ENCODE results near the gene ZNF496. TPM values are rescaled to one million over a fixed set of nuclear protein-coding genes. Genes with fewer than 3 reads are reported as not detected.

The ZNF496 gene
- total and polyA plus RNA-seq, 9 of the 15 experiments (the other 6 are each of a cell fraction or from before 2014, with no cell fraction given): 4.3 to 54.0 (median 31.3) TPM

GRCh38 chr1:247291833-247292561 is 39.7 kb downstream of the ZNF496 start:
- Histone ChIP-seq H3K79me2 (ENCODE audit: control insufficient read depth, insufficient read depth, low read length) (no peaks in the 10 kb centered on the region), H3K4me2 (ENCODE audit: insufficient read depth, low read length) (peak overlapping the region; percentile 39; the same call in 1 of the 2 replicates), H3K9ac (ENCODE audit: insufficient read depth in 1 of 2, low read depth in 2 of 2, low read length in 2 of 2) (peak overlapping the region in 1 of 2 experiments; percentile 80; a peak in 1 of 4 replicates), H3K9me1 (ENCODE audit: control insufficient read depth, insufficient read depth, low read length) (no peaks in the 10 kb centered on the region), H2AFZ (ENCODE audit: low read depth, low read length) (peak overlapping the region; percentile 71), H3K9me3 (replicated peaks; ENCODE audit: control insufficient read depth, insufficient read depth, low read depth, low read length) (peaks cover 2% of the 10 kb centered on the region), H3K27me3 (ENCODE audit: control insufficient read depth in 2 of 2, insufficient read depth in 2 of 2, low read length in 2 of 2) (no peaks in the 10 kb centered on the region), H4K20me1 (replicated peaks; ENCODE audit: control insufficient read depth, insufficient read depth, low read length) (no peaks in the 10 kb centered on the region), H3K4me3 (no peak overlapping the region), H3K36me3 (ENCODE audit: control insufficient read depth, insufficient read depth, low read length) (no peaks in the 10 kb centered on the region), H3K4me1 (replicated peaks in 1 of 2; ENCODE audit: control insufficient read depth in 2 of 2, insufficient read depth in 2 of 2, low read length in 2 of 2) (peaks cover 19 to 20% of the 10 kb centered on the region in 2 experiments), H3K27ac (ENCODE audit: extremely low read depth, low read depth, low read length) (no peak overlapping the region)
- POLR2A ChIA-PET: interaction anchor here (0.9 to 1.4 kb wide), 2 partner anchors 9 kb away, joined by 3 read pairs; no protein-coding TSS in a partner anchor
- CTCF ChIA-PET (ENCODE audit: low intra/inter-chr PET ratio): no interaction called here
- peak; percentile 63 for ATAC-seq
- TF ChIP-seq ZNF644 (tag; IDR thresholded peaks at IDR 0.05; ENCODE audit: low read depth): no peak
- TF ChIP-seq PRDM10 (IDR thresholded peaks at IDR 0.05; ENCODE audit: partially characterized antibody): peak; percentile 63
- peak in 2 of 4 experiments; percentile 26 to 41 for DNase-seq (ENCODE audit: extremely low read depth in 1 of 4, low spot score in 3 of 4)
- BruUV-seq (replicated peaks): no TSS peak
- FAIRE-seq: no peak
- intact Hi-C loops (cut with micrococcal nuclease): no loop called here
- WGBS (ENCODE audit: insufficient coverage, low coverage, missing lambda C conversion rate): 12% methylated on average over 15 of the region's 17 CpGs
- in situ Hi-C loops (cut with MboI): no loop called here
